Neural crest cell (in vitro differentiated cells): Measurements from ENCODE around the gene EMILIN1. TPM values are rescaled to one million over a fixed set of nuclear protein-coding genes. Genes with fewer than 3 reads are reported as not detected.
"Not testable (repeated sequence)": the region's sequence is repeated elsewhere in the genome, so short reads cannot be mapped to it uniquely, and the experiment has no call there.

ENCODE experiments used
- DNase-seq: peaks from one replicate; pipeline ENCODE4 v3.0.0; 2021; ENCODE audit warnings: low read depth, mixed read lengths, low spot score
- H3K27ac Mint-ChIP-seq: one replicate; pipeline ENCODE4 v1.8.0; 2021; ENCODE audit warnings: mild to moderate bottlenecking, mixed read lengths; ENCODE audit not compliant: unreplicated experiment
- H3K27me3 Mint-ChIP-seq: 2 replicates; pipeline ENCODE4 v1.8.0; 2021; ENCODE audit warnings: low read depth, mild to moderate bottlenecking, mixed read lengths
- H3K36me3 Mint-ChIP-seq: 2 replicates; pipeline ENCODE4 v1.8.0; 2021; ENCODE audit warnings: low read depth, mild to moderate bottlenecking, mixed read lengths
- H3K4me1 Mint-ChIP-seq: 2 replicates; pipeline ENCODE4 v1.8.0; 2021; ENCODE audit warnings: mixed read lengths
- H3K4me3 Mint-ChIP-seq: one replicate; pipeline ENCODE4 v1.8.0; 2021; ENCODE audit warnings: mild to moderate bottlenecking, mixed read lengths
- H3K9me3 Mint-ChIP-seq: 2 replicates; pipeline ENCODE4 v1.8.0; 2021; ENCODE audit warnings: mixed read lengths
- total RNA-seq: library from RNA; stranded (reverse); gene quantifications from 2 replicates; pipeline ENCODE4 v1.2.1, GENCODE V29; 2021
- TF ChIP-seq, protein P1 (sequence below): fragments of 200-600 bp; sonication (generic); conservative IDR thresholded peaks from 2 replicates; pipeline ENCODE4 v1.5.0; 2021; ENCODE audit warnings: antibody characterized with exemption, mild to moderate bottlenecking

The EMILIN1 gene
- total RNA-seq, 1 donor from 2014 or later: 24.1 TPM

DNA sequence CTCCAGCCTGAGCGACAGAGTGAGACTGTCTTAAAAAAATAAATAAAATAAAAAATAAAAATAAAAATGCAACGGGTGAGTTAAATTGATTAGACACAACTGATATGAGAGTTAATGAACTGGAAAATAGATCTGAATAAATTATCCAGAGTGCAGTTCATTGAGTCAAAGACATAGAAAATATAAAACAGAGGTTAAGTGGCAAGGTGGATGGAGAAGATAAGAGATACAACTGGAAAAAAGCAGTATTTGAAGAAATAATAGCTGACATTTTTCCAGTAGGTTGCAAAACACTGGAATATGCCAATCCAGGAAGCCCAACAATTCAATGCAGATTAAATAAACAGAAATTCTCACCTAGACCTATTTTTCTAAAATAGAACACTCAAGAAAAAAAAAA is 29.8 kb downstream of the EMILIN1 start:
- Mint-ChIP-seq H3K27ac (no peak overlapping the region), H3K4me1 (no peaks in the 10 kb centered on the region), H3K4me3 (no peak overlapping the region), H3K27me3 (peaks cover 9% of the 10 kb centered on the region), H3K36me3 (no peaks in the 10 kb centered on the region), H3K9me3 (no peaks in the 10 kb centered on the region)
- DNase-seq: no peak
- TF ChIP-seq, protein P1, sequence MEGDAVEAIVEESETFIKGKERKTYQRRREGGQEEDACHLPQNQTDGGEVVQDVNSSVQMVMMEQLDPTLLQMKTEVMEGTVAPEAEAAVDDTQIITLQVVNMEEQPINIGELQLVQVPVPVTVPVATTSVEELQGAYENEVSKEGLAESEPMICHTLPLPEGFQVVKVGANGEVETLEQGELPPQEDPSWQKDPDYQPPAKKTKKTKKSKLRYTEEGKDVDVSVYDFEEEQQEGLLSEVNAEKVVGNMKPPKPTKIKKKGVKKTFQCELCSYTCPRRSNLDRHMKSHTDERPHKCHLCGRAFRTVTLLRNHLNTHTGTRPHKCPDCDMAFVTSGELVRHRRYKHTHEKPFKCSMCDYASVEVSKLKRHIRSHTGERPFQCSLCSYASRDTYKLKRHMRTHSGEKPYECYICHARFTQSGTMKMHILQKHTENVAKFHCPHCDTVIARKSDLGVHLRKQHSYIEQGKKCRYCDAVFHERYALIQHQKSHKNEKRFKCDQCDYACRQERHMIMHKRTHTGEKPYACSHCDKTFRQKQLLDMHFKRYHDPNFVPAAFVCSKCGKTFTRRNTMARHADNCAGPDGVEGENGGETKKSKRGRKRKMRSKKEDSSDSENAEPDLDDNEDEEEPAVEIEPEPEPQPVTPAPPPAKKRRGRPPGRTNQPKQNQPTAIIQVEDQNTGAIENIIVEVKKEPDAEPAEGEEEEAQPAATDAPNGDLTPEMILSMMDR: no peak

DNA sequence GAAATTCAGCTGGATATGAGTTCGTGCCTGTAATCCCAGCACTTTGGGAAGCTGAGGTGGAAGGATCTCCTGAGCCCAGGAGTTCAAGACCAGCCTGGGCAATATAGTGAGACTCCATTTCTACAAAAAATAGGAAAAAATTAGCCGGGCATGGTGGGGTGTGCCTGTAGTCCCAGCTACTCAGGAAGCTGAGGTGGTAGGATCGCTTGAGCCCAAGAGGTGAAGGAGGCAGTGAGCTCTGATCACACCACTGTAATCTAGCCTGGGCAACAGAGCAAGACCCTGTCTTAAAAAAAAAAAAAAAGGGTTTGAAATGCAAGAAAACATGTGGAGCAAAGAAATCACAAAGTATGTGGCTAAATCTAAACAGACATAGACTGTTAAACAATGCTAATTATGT is 30.7 kb downstream of the EMILIN1 start:
- TF ChIP-seq, protein P1: no peak

DNA sequence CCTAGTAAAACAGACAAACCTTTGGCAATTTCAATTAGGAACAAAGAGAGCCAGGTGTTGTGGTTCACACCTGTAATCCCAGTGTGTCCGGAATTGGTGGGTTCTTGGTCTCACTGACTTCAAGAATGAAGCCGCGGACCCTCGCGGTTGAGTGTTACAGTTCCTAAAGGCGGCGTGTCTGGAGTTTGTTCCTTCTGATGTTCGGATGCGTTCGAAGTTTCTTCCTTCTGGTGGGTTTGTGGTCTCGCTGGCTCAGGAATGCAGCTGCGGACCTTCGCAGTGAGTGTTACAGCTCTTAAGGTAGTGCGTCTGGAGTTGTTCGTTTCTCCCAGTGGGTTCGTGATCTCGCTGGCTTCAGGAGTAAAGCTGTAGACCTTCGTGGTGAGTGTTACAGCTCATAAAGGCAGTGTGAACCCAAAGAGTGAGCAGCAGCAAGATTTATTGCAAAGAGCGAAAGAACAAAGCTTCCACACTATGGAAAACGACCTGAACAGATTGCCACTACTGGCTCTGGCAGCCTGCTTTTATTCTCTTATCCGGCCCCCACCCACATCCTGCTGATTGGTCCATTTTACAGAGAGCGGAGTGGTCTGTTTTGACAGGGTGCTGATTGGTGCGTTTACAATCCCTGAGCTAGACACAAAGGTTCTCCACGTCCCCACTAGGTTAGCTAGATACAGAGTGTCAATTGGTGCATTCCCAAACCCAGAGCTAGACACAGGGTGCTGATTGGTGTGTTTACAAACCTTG is 32.4 kb downstream of the EMILIN1 start:
- not testable (repeated sequence) for H3K36me3 Mint-ChIP-seq, H3K4me1 Mint-ChIP-seq, DNase-seq, H3K9me3 Mint-ChIP-seq, H3K27ac Mint-ChIP-seq, H3K4me3 Mint-ChIP-seq
- H3K27me3 Mint-ChIP-seq: peaks cover 23% of the 10 kb centered on the region

More for the DNA sequence above, 30.7 kb downstream of the EMILIN1 start:
- Mint-ChIP-seq H3K4me3 (no peak overlapping the region), H3K4me1 (no peaks in the 10 kb centered on the region), H3K9me3 (no peaks in the 10 kb centered on the region), H3K27me3 (peaks cover 12% of the 10 kb centered on the region), H3K27ac (no peak overlapping the region), H3K36me3 (no peaks in the 10 kb centered on the region)
- DNase-seq: no peak

DNA sequence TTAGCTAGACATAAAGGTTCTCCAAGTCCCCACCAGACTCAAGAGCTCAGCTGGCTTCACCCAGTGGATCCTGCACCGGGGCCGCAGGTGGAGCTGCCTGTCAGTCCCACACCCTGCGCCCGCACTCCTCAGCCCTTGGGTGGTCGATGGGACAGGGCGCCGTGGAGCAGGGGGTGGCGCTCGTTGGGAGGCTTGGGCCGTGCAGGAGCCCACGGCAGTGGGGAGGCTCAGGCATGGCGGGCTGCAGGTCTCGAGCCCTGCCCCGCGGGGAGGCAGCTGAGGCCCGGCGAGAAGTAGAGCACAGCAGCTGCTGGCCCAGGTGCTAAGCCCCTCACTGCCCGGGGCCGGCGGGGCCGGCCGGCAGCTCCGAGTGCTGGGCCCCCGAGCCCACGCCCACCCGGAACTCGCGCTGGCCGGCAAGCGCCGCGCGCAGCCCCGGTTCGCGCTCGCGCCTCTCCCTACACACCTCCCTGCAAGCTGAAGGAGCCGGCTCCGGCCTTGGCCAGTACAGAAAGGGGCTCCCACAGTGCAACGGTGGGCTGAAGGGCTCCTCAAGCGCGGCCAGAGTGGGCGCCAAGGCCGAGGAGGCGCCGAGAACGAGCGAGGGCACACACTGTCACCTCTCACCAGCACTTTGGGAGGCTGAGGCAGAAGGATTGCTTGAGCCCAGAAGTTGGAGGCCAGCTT is 33.1 kb downstream of the EMILIN1 start:
- not testable (repeated sequence) for H3K27ac Mint-ChIP-seq, H3K4me1 Mint-ChIP-seq, H3K4me3 Mint-ChIP-seq, H3K36me3 Mint-ChIP-seq, H3K9me3 Mint-ChIP-seq, DNase-seq
- H3K27me3 Mint-ChIP-seq: peaks cover 20% of the 10 kb centered on the region

DNA sequence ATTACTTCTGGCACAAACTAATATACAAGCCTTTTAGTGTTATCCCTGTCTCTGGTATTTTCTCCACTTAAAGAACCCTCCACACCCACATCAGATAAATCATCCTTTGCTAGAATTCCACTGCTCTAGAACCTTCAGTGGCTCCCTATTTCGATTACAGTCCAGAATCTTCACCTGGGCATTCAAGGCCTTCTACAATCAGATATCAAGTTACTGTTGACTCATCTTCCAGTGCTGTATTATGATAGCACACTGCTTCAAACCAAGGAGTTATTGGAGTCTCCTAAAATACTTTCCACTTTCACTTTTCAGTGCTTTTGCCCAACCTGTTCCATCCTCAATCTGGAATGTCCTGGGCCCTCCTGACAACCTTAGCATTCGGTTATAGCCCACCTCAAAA is 37.1 kb downstream of the EMILIN1 start:
- Mint-ChIP-seq H3K9me3 (no peaks in the 10 kb centered on the region), H3K4me3 (no peak overlapping the region), H3K27me3 (peaks cover 52% of the 10 kb centered on the region), H3K4me1 (peaks cover 9% of the 10 kb centered on the region), H3K27ac (no peak overlapping the region), H3K36me3 (no peaks in the 10 kb centered on the region)
- no peak for DNase-seq
- TF ChIP-seq, protein P1: no peak

DNA sequence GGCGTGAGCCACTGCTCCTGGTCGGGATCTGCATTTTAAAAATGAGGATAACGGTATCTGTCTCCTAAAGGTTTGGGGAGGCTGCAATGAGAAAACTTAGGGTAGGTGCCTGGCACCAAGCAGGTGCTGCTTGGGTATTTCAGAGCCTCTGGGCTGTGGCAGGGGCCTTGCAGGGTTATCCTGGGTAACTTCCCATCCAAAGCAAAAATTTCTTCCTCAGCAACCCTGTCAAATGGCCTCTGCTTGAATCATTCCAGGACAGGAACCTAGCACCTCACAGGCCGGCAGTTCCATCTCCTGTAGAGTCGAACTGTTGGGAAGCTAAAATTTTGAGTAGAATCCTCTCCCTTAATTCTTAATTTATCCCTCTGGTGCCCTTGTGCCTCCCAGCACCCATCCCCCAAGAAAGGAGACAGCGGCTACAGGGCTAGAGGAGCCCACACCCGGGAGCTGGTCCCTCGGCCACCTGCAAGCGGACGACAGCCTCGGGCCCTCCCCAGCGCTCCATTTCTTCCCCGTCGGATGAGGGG is 39.6 kb downstream of the EMILIN1 start:
- H3K27me3 Mint-ChIP-seq: peaks cover 74% of the 10 kb centered on the region
- no peak overlapping the region for H3K27ac Mint-ChIP-seq
- H3K36me3 Mint-ChIP-seq: no peaks in the 10 kb centered on the region
- H3K9me3 Mint-ChIP-seq: no peaks in the 10 kb centered on the region
- H3K4me3 Mint-ChIP-seq: no peak overlapping the region
- H3K4me1 Mint-ChIP-seq: peaks cover 11% of the 10 kb centered on the region
- TF ChIP-seq, protein P1: no peak
- DNase-seq: no peak
